Measurements from ENCODE around the gene FGFR3.

FGFR3 gene

DNA sequence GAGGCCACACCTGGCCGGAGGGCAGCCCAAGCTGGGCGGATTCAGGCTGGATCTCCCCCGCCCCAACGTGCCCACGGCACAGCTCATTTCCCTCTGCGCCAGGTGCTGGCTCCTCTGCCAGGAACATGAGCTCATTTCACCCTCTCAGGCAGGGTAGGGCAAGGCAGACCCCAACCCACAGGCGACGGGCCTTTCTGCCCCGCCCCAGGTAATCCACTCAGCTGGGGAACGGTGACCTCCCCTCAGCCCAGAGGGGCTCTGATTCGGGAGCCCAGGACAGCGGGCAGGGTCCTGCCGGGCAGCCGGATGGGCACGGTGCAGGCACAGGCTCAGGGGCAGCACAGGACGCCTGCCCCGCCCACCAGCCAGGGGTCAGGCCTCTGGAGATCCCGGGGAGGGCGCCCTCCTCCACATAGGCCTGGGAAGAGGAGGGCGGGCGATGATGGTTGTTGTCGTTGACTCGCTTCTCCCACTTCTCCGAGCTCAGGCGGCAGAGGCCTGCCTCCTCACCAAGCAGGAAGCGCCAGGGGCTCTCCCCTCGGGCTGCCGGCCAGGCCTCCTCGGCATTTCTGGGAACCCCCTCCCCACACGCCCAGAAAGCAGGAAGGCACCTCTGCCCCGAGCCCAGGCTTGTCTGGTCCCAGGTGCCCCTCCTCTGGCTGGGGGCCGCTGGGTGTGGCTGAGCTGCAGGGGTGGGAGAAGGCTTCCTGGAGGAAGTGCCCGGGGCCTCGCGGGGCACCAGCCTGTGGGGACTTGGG, 40.6 kb upstream of the FGFR3 start:
- H3K4me3 ChIP-seq (ENCODE audit: low read depth, low read length), result no peak overlapping the region
- TF ChIP-seq, protein P1, sequence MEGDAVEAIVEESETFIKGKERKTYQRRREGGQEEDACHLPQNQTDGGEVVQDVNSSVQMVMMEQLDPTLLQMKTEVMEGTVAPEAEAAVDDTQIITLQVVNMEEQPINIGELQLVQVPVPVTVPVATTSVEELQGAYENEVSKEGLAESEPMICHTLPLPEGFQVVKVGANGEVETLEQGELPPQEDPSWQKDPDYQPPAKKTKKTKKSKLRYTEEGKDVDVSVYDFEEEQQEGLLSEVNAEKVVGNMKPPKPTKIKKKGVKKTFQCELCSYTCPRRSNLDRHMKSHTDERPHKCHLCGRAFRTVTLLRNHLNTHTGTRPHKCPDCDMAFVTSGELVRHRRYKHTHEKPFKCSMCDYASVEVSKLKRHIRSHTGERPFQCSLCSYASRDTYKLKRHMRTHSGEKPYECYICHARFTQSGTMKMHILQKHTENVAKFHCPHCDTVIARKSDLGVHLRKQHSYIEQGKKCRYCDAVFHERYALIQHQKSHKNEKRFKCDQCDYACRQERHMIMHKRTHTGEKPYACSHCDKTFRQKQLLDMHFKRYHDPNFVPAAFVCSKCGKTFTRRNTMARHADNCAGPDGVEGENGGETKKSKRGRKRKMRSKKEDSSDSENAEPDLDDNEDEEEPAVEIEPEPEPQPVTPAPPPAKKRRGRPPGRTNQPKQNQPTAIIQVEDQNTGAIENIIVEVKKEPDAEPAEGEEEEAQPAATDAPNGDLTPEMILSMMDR (IDR thresholded peaks at IDR 0.05; ENCODE audit: low read depth, low read length), result peak; percentile 3
- no peak for TF ChIP-seq MYC (IDR thresholded peaks at IDR 0.05; ENCODE audit: low read depth, low read length)
- DNase-seq (ENCODE audit: low read depth), result peak; percentile 77

DNA sequence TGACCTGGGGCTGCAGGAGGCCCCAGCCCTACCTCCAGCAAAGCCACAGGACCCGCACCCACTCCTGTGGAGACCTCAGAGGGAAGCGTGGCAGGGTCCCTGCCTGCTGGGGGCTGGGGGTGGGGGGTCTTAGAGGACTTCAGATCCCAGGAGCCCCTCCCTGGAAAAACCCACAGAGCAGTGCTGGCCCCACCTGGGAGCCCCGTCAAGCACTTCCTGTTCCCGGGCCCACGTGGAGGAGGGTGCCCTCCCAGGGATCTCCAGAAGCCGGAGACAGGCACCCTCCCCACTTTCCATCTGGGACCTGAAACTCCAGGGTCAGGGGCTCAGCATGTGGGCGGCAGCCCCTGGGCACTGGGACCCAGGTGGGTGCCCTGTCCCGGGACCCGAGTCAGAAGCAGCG, 39.8 kb upstream of the FGFR3 start:
- TF ChIP-seq MYC (IDR thresholded peaks at IDR 0.05; ENCODE audit: low read depth, low read length) (no peak), POLR2A (IDR thresholded peaks at IDR 0.05; ENCODE audit: extremely low read depth, insufficient read length) (no peak)
- TF ChIP-seq, protein P1 (IDR thresholded peaks at IDR 0.05; ENCODE audit: low read depth, low read length), result no peak
- TF ChIP-seq, protein P2, sequence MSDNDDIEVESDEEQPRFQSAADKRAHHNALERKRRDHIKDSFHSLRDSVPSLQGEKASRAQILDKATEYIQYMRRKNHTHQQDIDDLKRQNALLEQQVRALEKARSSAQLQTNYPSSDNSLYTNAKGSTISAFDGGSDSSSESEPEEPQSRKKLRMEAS (IDR thresholded peaks at IDR 0.05; ENCODE audit: low read depth, low read length), result no peak; the same call in 1 of the 2 replicates
- no peak for DNase-seq (ENCODE audit: low read depth)
- H3K4me3 ChIP-seq (ENCODE audit: low read depth, low read length), result no peak overlapping the region

DNA sequence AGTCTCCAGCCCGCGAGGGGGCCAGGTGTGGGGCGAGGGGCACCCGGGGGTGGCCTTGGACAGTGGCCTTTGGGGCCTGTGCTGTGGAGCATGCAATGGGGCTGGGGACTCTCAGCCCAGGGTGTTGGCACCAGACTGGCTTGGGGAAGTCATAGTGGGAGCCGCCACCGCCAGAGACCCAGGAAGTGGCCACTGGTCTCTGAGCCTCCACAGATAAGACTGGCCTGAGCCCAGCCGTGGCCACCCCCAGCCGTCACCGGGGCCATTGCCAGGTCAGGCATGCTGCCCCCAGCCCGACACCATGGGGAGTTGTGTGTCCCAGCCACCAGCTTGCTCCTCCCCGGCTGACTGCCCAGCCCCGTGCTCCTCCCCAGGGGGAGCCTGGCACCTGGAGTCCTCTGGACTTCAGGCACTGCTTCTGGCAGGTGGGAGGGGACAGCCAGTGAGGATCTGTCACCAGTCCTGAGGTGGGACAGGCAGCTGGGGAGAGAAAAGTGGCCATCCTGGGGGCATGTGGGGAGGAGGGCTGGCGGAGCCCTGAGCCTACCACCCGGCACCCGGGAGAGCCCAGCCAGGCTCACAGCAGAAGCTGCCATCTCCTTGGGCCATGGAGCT, 39.3 kb upstream of the FGFR3 start:
- TF ChIP-seq, protein P1 (IDR thresholded peaks at IDR 0.05; ENCODE audit: low read depth, low read length), result no peak
- TF ChIP-seq MYC (IDR thresholded peaks at IDR 0.05; ENCODE audit: low read depth, low read length) (no peak), POLR2A (IDR thresholded peaks at IDR 0.05; ENCODE audit: extremely low read depth, insufficient read length) (no peak)
- TF ChIP-seq, protein P2 (IDR thresholded peaks at IDR 0.05; ENCODE audit: low read depth, low read length), result 0 out of 2 replicates have a peak, but pooled peaks have one; percentile 36
- no peak overlapping the region for H3K4me3 ChIP-seq (ENCODE audit: low read depth, low read length)
- peak; percentile 47 for DNase-seq (ENCODE audit: low read depth)

DNA sequence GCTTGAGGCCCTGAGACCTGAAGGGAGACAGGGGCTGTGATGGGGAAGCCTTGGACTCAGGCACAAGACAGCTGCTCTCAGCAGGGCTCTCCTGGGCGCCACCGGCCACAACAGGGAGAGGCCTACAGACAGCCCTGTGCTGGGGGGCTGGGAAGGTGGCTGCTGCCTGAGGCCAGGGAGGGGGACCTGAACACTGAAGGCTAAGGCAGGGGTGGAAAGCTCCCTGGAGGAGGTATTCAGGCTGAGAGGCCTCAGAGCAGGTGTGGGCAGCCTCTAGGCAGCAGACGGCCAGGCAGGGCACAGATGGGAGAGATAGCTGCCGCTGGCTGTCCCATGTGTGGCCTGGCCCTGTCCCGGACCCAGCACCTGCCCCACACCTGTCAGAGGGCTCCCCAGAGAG, 38.8 kb upstream of the FGFR3 start:
- DNase-seq (ENCODE audit: low read depth), result peak; percentile 61
- H3K4me3 ChIP-seq (ENCODE audit: low read depth, low read length), result no peak overlapping the region
- peak; percentile 46; the same call in 1 of the 2 replicates for TF ChIP-seq MYC (IDR thresholded peaks at IDR 0.05; ENCODE audit: low read depth, low read length)
- TF ChIP-seq, protein P1 (IDR thresholded peaks at IDR 0.05; ENCODE audit: low read depth, low read length), result no peak

DNA sequence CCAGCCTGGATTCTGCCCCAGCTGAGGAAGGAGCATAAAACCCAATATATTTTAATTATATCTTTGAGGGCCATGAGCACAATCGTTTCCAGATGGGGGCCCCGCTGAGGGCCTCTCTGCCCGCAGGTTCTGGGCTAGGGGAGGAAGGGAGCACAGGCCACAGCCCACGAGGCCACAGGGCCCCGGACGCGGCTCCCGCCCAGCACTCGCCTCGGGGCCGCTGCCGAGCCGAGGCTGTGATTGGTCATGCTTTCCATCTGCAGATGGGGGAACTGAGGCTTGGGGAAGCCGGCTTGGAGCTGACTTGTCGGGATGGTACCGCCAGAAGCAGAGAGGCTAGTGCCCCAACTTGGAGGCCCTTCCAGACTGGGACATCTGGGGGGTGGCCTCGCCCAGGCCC, 37.8 kb upstream of the FGFR3 start:
- TF ChIP-seq, protein P2 (IDR thresholded peaks at IDR 0.05; ENCODE audit: low read depth, low read length), result no peak
- TF ChIP-seq POLR2A (IDR thresholded peaks at IDR 0.05; ENCODE audit: extremely low read depth, insufficient read length), result no peak
- TF ChIP-seq, protein P1 (IDR thresholded peaks at IDR 0.05; ENCODE audit: low read depth, low read length), result no peak
- no peak for TF ChIP-seq MYC (IDR thresholded peaks at IDR 0.05; ENCODE audit: low read depth, low read length)
- no peak for DNase-seq (ENCODE audit: low read depth)
- H3K4me3 ChIP-seq (ENCODE audit: low read depth, low read length), result no peak overlapping the region

Data from NB4 (cell line).